HG02970 (cell line): Measurements from ENCODE around the gene KIF5B.
"Not testable (repeated sequence)": the region's sequence is repeated elsewhere in the genome, so short reads cannot be mapped to it uniquely, and the experiment has no call there.

Source experiments
- ATAC-seq: cut with Tn5 transposase; IDR thresholded peaks from one replicate; pipeline ENCODE4 v1.9.1; 2021; ENCODE audit warnings: mild to moderate bottlenecking, moderate library complexity, moderate number of reproducible peaks; ENCODE audit not compliant: unreplicated experiment, low FRiP score

The KIF5B gene

DNA sequence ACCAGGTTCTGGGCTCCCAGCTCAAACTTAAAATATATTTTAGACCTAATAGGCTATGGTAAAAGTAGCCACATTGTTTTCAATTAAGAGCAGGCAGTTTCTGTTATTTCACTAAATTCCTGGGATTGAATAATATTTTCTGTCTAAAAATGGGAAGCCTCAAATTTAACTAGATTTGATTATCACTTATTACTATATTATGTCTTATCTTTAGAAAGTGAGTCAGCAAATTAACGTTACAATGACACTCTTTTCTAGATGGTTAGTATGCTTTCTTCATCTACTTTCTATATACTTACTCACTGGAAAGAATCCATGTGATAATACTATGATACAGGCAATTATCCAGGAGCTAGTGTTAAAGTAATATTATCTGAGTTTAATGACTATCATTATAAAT, 27.5 kb downstream of the KIF5B start:
- no peak for ATAC-seq

- ATAC-seq: no peak
Observed at GRCh38 chr10:32023264-32023663, 33.0 kb downstream of the KIF5B start.

DNA sequence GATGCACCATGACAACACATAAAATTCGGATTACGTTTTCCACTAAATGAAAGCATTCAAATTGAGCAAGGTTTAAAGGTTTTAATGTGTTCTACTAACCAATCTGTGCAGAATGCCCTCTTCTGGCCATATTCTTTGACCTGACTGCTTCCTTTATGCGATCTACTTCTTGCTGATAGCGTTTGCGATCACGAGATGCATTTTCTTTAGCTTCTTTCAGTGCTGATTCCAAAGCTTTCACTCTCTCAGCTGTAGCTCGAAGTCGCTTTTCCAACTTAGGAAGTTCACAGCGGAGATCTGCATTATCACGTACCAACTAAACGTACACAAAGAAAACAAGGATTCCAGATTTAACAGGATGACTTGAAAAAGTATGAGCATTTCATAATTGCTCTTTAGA, 39.2 kb downstream of the KIF5B start:
- no peak for ATAC-seq

- no peak for ATAC-seq
Observed at GRCh38 chr10:32015386-32015785, 40.8 kb downstream of the KIF5B start.

DNA sequence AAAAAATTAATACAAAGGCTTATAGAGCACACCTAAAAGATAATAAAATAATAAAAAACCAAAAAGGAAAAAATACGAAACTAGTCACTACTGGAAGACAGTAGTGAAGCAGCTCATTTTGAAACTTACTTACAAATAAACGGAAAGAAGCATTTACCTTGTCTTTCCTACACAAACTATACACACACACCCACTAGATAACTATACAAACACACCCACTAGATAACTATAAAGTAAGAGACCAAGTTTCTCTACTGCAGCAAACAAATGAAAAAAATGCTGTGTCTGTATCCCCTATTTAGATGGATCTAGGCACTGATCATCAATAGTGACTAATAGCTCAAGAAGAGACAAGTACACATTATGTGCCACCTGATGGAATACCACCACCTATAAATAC, 49.2 kb downstream of the KIF5B start:
- no peak for ATAC-seq

DNA sequence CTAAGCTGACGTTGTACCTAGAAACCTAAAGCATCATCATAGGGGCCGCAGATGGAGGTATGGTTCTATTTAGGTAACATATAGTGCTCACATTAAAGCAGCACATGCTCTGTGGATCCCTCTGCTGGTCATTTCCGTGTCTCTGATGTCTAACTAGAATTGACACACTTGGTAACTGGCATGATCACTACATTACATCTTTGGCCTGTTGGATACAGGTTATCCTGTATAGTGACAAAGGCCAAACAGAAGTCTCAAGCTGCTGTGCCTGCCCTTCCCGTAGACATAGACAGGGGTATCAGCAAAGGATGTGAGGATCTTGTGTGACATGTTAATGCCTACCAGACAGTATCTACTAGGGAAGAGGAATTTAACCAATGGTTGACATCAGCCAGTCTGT, 51.2 kb downstream of the KIF5B start:
- no peak for ATAC-seq

DNA sequence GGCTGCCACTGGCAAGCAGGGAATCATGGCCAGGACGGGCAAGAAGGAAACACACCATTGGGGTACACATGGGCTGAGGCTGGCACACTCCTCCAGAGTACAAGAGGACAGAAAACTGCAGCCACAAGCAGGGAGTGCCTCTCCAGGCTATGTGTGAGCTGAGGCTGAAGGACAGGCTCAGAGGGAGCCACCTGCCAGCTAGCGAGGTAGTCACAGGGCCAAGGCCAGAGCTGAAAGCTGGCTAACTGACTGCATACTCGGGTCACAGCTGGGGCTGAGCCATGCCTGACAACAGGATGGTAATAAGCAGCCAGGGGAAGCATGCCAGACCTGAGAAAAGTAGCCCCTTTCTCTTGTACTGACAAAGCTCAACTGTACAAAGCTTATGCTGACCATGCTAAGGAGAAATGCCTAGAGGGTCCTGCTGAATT, 52.0 kb downstream of the KIF5B start:
- ATAC-seq: no peak

DNA sequence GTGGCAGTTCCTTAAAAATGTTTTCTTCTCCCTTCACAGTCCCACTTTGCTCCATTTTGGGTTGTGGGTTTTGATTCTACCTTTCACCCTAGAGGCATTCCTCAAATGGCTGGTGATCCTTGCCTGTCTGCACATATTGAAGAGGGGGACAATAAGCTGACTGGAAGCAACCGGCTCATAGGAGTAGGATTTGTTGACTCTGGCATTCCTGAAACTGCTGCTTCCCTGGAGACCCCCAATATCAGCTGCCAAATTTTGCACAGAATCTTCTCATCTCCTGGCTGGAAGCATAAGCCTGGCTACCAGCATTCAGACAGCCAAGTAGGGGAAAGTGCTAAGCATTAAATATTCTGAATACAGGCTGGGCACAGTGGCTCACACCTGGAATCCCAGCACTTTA, 53.7 kb downstream of the KIF5B start:
- no peak for ATAC-seq

DNA sequence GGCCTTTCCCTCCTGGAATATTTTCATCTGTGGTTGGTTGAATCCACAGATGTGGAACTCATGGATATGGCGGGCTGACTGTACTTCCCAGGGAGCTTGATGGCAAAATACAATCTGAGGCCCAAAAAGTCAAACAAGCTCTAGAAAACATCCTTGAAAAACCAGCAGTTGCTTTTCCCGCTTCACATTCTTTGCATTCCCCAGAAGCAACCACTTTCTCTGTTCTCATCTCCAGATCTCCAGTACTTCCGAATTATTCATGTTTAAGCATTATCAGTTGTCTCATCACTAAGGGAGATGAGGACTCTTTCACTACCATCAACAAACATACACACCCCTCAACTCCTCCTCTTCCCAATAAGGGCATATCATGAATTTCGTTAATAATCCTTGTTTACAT, 55.3 kb downstream of the KIF5B start:
- no peak for ATAC-seq

- ATAC-seq: no peak
Observed at GRCh38 chr10:31999836-32000235, 56.4 kb downstream of the KIF5B start.

- no peak for ATAC-seq
Observed at GRCh38 chr10:31999070-31999660, 57.1 kb downstream of the KIF5B start.

- ATAC-seq: no peak
Observed at GRCh38 chr10:31994926-31995325, 61.3 kb downstream of the KIF5B start.

GRCh38 chr10:31990937-31991336, 65.3 kb downstream of the KIF5B start:
- ATAC-seq: no peak

- not testable (repeated sequence) for ATAC-seq
Observed at GRCh38 chr10:31987786-31988185, 68.4 kb downstream of the KIF5B start.

- ATAC-seq: no peak
Observed at GRCh38 chr10:31982111-31982510, 74.1 kb downstream of the KIF5B start.

DNA sequence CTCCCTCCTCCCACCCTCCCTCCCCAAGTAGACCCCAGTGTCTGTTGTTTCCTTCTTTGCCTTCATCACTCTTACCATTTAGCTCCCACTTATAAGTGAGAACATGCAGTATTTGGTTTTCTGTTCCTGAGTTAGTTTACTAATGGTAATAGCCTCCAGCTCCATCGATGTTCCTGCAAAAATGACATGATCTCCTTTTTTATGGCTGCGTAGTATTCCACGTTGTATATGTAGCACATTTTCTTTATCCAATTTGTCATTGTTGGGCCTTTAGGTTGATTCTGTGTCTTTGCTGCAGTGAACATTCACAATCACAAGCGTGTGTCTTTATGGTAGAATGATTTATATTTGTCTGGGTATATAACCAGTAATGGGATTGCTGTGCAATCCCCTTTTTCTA, 75.8 kb downstream of the KIF5B start:
- no peak for ATAC-seq

DNA sequence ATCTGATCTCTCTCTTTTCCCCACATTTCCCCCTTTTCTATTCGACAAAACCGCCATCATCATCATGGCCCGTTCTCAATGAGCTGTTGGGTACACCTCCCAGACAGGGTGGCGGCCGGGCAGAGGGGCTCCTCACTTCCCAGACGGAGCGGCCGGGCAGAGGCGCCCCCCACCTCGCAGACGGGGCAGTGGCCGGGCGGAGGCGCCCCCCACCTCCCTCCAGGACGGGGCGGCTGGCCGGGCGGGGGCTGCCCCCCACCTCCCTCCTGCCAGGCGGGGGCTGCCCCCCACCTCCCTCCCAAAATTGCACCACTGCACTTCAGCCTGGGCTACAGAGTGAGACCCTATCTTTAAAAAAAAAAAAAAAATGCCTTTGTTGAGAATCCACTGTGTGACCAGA, 77.2 kb downstream of the KIF5B start:
- ATAC-seq: not testable (repeated sequence)

DNA sequence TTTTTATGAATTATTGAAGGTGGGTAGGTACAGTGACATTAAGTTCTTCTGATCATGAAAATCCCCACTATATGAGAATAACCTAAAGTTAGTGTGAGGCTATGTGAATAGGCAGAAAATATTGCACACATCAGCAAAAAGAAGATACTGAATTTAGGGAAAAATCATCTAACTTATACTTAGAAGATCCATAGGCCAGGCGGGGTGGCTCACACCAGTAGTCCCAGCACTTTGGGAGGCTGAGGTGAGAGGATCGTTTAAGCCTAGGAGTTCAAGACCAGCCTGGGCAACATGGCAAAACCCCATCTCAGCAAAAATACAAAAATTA, 78.1 kb downstream of the KIF5B start:
- ATAC-seq: no peak

GRCh38 chr10:31977440-31978155, 78.6 kb downstream of the KIF5B start:
- ATAC-seq: no peak

DNA sequence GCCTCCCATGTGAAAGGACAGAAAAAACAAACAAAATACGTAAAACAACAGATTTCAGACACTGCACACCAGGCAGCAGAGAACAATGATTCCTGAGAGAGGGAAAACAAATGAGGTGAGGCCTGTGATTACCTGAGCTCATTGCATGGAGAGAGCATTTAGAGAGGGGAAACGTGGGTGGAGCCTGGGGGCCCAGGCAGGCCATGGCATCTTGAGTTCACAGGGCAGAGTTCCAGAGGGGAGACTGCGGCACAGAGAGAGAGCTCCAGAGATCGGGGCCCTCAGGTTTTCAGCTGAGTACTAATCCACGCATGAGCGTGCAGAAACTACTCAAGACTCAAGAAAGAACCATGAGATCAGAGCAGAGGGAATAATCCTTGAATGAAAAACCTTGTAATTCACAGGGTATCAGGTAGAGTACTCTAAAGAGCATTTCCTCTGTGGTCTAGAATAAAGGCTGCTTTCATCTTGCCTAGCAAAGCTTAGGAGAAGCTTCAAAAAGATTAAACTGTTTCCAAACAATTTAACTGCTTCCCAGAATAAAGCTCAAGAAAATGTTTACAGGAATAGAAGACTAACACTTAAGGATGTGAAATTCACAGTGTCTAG, 81.0 kb downstream of the KIF5B start:
- no peak for ATAC-seq

GRCh38 chr10:31974434-31975124, 81.6 kb downstream of the KIF5B start:
- ATAC-seq: no peak
